Epithelial cell of alveolus of lung (primary cell): ENCODE measurements around the gene PTH2R. TPM values are rescaled to one million over a fixed set of nuclear protein-coding genes. Genes with fewer than 3 reads are reported as not detected.

ENCODE experiments used
- total RNA-seq: library from RNA; depleted of rRNA; stranded (reverse); fragments of >200 nt; gene quantifications from 2 replicates; pipeline ENCODE4 v1.2.1, GENCODE V29; 2015

PTH2R gene
- not detected in 2 replicates for total RNA-seq

DNA sequence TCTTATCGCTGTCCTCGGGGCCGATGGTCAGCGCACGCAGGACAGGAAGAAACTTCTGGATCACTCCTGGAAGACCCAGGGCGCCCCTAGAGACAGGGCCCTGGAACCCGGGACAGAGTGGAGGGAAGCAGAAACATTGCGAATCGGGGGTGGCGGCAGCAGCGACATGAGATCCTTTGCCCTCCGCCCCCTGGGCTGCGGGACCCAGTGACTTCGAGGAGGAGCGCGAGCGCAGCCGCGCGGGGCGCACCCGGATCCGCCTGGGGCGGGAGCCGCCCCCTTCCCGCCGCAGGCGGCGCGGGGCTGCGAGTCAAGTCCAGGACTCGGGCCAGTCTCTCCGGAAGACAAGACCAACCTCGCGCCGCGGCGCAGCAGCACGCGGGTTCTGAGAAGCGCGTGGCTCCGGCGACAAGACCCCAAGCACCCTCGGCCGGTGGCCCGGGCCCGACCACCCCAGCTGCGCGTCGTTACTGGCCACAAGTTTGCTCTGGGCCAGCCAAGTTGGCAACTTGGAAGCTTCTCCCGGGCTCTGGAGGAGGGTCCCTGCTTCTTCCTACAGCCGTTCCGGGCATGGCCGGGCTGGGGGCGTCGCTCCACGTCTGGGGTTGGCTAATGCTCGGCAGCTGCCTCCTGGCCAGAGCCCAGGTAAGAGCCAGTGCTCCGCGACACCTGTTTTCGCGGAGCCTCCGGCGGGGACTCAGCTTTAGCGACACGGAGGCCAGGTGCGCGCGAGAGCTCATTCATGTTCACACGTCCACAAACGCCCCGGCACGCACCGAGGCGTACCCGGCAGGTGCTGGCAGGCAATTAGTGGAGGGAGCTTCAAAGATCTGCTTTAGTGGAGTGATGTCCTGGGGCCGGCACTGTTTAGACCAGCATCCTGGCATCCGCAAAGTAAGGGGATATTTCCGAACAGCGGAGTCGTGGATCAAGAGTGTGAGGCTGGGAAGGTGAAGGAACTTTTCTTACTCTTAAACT, at the start of gene PTH2R:
TSS of gene PTH2R (plus strand) at position 319 of the 978 bp plus-strand sequence. CDS start at position 571, 252 bp downstream.

Other genes starting within 250 kb of the PTH2R start
- gene CRYGA, start 243.2 kb upstream of the PTH2R start, total RNA-seq: not detected in 2 replicates
- not detected in 2 replicates for gene C2orf80, start 216.8 kb upstream of the PTH2R start, total RNA-seq
- gene IDH1, start 151.7 kb upstream of the PTH2R start, total RNA-seq: 82.6 and 142 TPM in 2 replicates
- 12.4 and 21.7 TPM in 2 replicates for gene PIKFYVE, start 140.5 kb upstream of the PTH2R start, total RNA-seq